Ishikawa (cell line): ENCODE data around the gene THSD4.

Experiments
- CEBPB ChIP-seq: IDR thresholded peaks from 2 replicates; pipeline ENCODE4 v1.6.1; 2012
- CREB1 ChIP-seq: IDR thresholded peaks from 2 replicates; pipeline ENCODE4 v1.6.1; 2012; ENCODE audit warnings: low read depth
- EGR1 ChIP-seq: IDR thresholded peaks from 2 replicates; pipeline ENCODE4 v1.6.1; 2012
- FOXM1 ChIP-seq: IDR thresholded peaks from 2 replicates; pipeline ENCODE4 v1.6.1; 2012; ENCODE audit warnings: low read depth, borderline replicate concordance
- MAX ChIP-seq: IDR thresholded peaks from 2 replicates; pipeline ENCODE4 v1.6.1; 2012
- RAD21 ChIP-seq: IDR thresholded peaks from 2 replicates; pipeline ENCODE4 v1.6.1; 2012; ENCODE audit warnings: low read depth
- TCF12 ChIP-seq: IDR thresholded peaks from 2 replicates; pipeline ENCODE4 v1.6.1; 2012; ENCODE audit warnings: low read depth
- TEAD4 ChIP-seq: IDR thresholded peaks from 2 replicates; pipeline ENCODE4 v1.6.1; 2012
- YY1 ChIP-seq: IDR thresholded peaks from 2 replicates; pipeline ENCODE4 v1.6.1; 2012; ENCODE audit warnings: low read depth
- TF ChIP-seq, protein P1 (sequence below): IDR thresholded peaks from 2 replicates; pipeline ENCODE4 v1.6.1; 2012; ENCODE audit warnings: low read depth, mild to moderate bottlenecking

DNA sequence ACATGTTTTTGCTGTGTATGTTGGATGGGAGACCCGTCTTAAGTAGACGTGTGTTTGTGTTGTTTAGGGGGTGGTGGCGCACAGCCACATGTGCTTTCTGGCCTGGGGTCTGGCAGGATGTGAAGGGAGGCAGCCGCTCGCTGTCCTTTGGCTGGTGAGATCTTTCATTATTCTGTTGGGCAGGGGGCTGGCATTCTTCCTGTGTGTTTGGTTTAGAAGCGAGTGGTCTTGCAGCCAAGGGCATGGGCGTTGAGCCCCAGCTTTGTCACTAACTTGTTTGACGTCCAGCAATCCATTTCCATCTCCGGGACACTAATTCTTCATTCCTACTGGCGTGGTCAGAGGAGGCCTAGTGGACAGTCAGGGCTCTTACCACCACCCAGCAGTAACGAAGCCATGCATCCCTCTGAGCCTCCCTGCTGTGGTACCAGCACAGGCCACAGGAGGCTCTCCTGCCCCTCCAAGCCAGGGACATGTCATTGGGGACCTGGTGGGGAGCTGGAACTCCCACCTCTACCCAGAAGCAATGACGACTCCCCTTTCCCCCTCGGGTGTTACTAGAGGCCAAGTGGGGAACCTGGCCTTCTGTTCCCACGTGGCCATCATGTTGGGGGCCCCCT lies 10.7 kb downstream of the THSD4 start:
- no peak for TF ChIP-seq CREB1
- no peak for TF ChIP-seq MAX
- peak; percentile 20; the same call in 1 of the 2 replicates for TF ChIP-seq RAD21
- TF ChIP-seq YY1, result no peak
- TF ChIP-seq, protein P1, sequence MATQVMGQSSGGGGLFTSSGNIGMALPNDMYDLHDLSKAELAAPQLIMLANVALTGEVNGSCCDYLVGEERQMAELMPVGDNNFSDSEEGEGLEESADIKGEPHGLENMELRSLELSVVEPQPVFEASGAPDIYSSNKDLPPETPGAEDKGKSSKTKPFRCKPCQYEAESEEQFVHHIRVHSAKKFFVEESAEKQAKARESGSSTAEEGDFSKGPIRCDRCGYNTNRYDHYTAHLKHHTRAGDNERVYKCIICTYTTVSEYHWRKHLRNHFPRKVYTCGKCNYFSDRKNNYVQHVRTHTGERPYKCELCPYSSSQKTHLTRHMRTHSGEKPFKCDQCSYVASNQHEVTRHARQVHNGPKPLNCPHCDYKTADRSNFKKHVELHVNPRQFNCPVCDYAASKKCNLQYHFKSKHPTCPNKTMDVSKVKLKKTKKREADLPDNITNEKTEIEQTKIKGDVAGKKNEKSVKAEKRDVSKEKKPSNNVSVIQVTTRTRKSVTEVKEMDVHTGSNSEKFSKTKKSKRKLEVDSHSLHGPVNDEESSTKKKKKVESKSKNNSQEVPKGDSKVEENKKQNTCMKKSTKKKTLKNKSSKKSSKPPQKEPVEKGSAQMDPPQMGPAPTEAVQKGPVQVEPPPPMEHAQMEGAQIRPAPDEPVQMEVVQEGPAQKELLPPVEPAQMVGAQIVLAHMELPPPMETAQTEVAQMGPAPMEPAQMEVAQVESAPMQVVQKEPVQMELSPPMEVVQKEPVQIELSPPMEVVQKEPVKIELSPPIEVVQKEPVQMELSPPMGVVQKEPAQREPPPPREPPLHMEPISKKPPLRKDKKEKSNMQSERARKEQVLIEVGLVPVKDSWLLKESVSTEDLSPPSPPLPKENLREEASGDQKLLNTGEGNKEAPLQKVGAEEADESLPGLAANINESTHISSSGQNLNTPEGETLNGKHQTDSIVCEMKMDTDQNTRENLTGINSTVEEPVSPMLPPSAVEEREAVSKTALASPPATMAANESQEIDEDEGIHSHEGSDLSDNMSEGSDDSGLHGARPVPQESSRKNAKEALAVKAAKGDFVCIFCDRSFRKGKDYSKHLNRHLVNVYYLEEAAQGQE, result no peak
- no peak for TF ChIP-seq TCF12
- no peak for TF ChIP-seq FOXM1
- TF ChIP-seq EGR1, result no peak
- no peak for TF ChIP-seq TEAD4
- no peak for TF ChIP-seq CEBPB
